ENCODE measurements around the gene CFAP73. TPM values are rescaled to one million over a fixed set of nuclear protein-coding genes. Genes with fewer than 3 reads are reported as not detected.

The CFAP73 gene
- total RNA-seq, 1 experiment from 2014 or later, result 0.94 TPM

DNA sequence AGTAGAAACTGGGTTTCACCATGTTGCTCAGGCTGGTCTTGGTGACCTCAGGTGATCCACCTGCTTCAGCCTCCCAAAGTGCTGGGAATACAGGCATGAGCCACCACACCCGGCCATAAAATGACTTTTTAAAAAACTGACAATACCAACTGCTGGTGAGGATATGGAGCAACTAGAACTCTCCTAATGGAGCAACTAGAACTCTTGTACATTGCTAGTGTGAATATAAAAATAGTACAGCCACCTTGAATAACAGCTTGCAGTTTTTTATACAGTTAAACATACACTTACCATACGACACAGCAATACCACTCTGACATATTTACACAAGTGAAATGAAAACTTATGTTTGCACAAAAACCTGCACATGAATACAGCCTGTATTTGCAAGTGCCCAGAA, 2.5 kb upstream of the CFAP73 start (continued):
- TF ChIP-seq ZSCAN18 (CRISPR knock-in tag; IDR thresholded peaks at IDR 0.05) (no peak), NR1H2 (CRISPR knock-in tag; IDR thresholded peaks at IDR 0.05) (no peak), EMX1 (CRISPR knock-in tag; IDR thresholded peaks at IDR 0.05) (no peak)
- TF ChIP-seq, protein P1, sequence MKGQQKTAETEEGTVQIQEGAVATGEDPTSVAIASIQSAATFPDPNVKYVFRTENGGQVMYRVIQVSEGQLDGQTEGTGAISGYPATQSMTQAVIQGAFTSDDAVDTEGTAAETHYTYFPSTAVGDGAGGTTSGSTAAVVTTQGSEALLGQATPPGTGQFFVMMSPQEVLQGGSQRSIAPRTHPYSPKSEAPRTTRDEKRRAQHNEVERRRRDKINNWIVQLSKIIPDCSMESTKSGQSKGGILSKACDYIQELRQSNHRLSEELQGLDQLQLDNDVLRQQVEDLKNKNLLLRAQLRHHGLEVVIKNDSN (CRISPR knock-in tag; IDR thresholded peaks at IDR 0.05), result no peak

GRCh38 chr12:113151655-113152054, 2.1 kb downstream of the CFAP73 start:
- POLR2A ChIA-PET, result interaction anchor here (0.7 kb wide), 1 partner anchor 12 kb away, joined by 3 read pairs; no protein-coding TSS in a partner anchor
- ATAC-seq (no peak), DNase-seq (ENCODE audit: low spot score) (no peak)
- CTCF ChIA-PET, result interaction anchor here (0.7 to 7.3 kb wide), 9 partner anchors 11 to 710 kb away, joined by 3 to 181 read pairs (median 13); partner anchors contain the start of gene RASAL1
- peaks cover 65% of the 10 kb centered on the region for H3K27me3 Mint-ChIP-seq (ENCODE audit: low read depth)
- H3K4me3 Mint-ChIP-seq, result 0 out of 2 replicates have a peak overlapping the region, but pooled peaks have one; percentile 9
- H3K9me3 Mint-ChIP-seq, result peaks cover 6% of the 10 kb centered on the region
- H3K27ac Mint-ChIP-seq, result no peak overlapping the region
- H3K36me3 Mint-ChIP-seq, result peaks cover 5% of the 10 kb centered on the region; the same call in 1 of the 2 replicates
- peaks cover 21% of the 10 kb centered on the region for H3K4me1 Mint-ChIP-seq
- TF ChIP-seq GTF2I (CRISPR knock-in tag; conservative IDR thresholded peaks at IDR 0.05) (no peak), CREB1 (CRISPR knock-in tag; IDR thresholded peaks at IDR 0.05) (no peak), MAX (CRISPR knock-in tag; IDR thresholded peaks at IDR 0.05) (no peak), ERG (CRISPR knock-in tag; IDR thresholded peaks at IDR 0.05) (no peak), SOX15 (CRISPR knock-in tag; IDR thresholded peaks at IDR 0.05) (no peak), ELF4 (CRISPR knock-in tag; IDR thresholded peaks at IDR 0.05; ENCODE audit: low read depth) (no peak), GABPB1 (CRISPR knock-in tag; IDR thresholded peaks at IDR 0.05) (no peak), ZNF423 (CRISPR knock-in tag; IDR thresholded peaks at IDR 0.05) (no peak), NR2C2 (CRISPR knock-in tag; IDR thresholded peaks at IDR 0.05) (no peak), ZNF416 (CRISPR knock-in tag; IDR thresholded peaks at IDR 0.05) (no peak), FOXJ3 (CRISPR knock-in tag; IDR thresholded peaks at IDR 0.05; ENCODE audit: borderline replicate concordance) (no peak), CTCF (IDR thresholded peaks at IDR 0.05) (no peak), SP1 (CRISPR knock-in tag; conservative IDR thresholded peaks at IDR 0.05) (no peak), ZSCAN18 (CRISPR knock-in tag; IDR thresholded peaks at IDR 0.05) (no peak), AR (CRISPR knock-in tag; IDR thresholded peaks at IDR 0.05) (no peak), ZNF671 (CRISPR knock-in tag; IDR thresholded peaks at IDR 0.05) (no peak)
- TF ChIP-seq, protein P2, sequence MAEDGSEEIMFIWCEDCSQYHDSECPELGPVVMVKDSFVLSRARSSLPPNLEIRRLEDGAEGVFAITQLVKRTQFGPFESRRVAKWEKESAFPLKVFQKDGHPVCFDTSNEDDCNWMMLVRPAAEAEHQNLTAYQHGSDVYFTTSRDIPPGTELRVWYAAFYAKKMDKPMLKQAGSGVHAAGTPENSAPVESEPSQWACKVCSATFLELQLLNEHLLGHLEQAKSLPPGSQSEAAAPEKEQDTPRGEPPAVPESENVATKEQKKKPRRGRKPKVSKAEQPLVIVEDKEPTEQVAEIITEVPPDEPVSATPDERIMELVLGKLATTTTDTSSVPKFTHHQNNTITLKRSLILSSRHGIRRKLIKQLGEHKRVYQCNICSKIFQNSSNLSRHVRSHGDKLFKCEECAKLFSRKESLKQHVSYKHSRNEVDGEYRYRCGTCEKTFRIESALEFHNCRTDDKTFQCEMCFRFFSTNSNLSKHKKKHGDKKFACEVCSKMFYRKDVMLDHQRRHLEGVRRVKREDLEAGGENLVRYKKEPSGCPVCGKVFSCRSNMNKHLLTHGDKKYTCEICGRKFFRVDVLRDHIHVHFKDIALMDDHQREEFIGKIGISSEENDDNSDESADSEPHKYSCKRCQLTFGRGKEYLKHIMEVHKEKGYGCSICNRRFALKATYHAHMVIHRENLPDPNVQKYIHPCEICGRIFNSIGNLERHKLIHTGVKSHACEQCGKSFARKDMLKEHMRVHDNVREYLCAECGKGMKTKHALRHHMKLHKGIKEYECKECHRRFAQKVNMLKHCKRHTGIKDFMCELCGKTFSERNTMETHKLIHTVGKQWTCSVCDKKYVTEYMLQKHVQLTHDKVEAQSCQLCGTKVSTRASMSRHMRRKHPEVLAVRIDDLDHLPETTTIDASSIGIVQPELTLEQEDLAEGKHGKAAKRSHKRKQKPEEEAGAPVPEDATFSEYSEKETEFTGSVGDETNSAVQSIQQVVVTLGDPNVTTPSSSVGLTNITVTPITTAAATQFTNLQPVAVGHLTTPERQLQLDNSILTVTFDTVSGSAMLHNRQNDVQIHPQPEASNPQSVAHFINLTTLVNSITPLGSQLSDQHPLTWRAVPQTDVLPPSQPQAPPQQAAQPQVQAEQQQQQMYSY (CRISPR knock-in tag; IDR thresholded peaks at IDR 0.05), result no peak
- TF ChIP-seq, protein P3, sequence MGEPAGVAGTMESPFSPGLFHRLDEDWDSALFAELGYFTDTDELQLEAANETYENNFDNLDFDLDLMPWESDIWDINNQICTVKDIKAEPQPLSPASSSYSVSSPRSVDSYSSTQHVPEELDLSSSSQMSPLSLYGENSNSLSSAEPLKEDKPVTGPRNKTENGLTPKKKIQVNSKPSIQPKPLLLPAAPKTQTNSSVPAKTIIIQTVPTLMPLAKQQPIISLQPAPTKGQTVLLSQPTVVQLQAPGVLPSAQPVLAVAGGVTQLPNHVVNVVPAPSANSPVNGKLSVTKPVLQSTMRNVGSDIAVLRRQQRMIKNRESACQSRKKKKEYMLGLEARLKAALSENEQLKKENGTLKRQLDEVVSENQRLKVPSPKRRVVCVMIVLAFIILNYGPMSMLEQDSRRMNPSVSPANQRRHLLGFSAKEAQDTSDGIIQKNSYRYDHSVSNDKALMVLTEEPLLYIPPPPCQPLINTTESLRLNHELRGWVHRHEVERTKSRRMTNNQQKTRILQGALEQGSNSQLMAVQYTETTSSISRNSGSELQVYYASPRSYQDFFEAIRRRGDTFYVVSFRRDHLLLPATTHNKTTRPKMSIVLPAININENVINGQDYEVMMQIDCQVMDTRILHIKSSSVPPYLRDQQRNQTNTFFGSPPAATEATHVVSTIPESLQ (CRISPR knock-in tag; IDR thresholded peaks at IDR 0.05), result no peak
